HFFc6 (cell line): ENCODE results near the gene FOXO1. TPM values are rescaled to one million over a fixed set of nuclear protein-coding genes. Genes with fewer than 3 reads are reported as not detected.

Source experiments
- DNase-seq: peaks from one replicate; pipeline ENCODE4 v3.0.0-alpha.2; 2018
- H3K27ac Mint-ChIP-seq: 2 replicates; pipeline ENCODE4 v1.8.0; 2020; ENCODE audit warnings: mild to moderate bottlenecking, mixed read lengths
- H3K27me3 Mint-ChIP-seq: 2 replicates; pipeline ENCODE4 v1.8.0; 2021; ENCODE audit warnings: mild to moderate bottlenecking, moderate library complexity, mixed read lengths; ENCODE audit not compliant: insufficient read depth
- H3K36me3 Mint-ChIP-seq: 2 replicates; pipeline ENCODE4 v1.8.0; 2021; ENCODE audit warnings: low read depth, mixed read lengths
- H3K4me1 Mint-ChIP-seq: 2 replicates; pipeline ENCODE4 v1.8.0; 2020; ENCODE audit warnings: low read depth, mixed read lengths
- H3K4me3 Mint-ChIP-seq: 2 replicates; pipeline ENCODE4 v1.8.0; 2020; ENCODE audit warnings: mild to moderate bottlenecking, moderate library complexity, mixed read lengths
- H3K9me3 Mint-ChIP-seq: 2 replicates; pipeline ENCODE4 v1.8.0; 2020; ENCODE audit warnings: mild to moderate bottlenecking, mixed read lengths
- total RNA-seq, 6 experiments: library from RNA; stranded (reverse); fragmentation: NEBNext Ultra II Directional; extraction: Animal tissue kit (Norgen Biotek cat#: 25700); gene quantifications; 2 replicates in 1 of 6; 3 replicates in 5 of 6; pipeline ENCODE4 v1.2.3, GENCODE V29; 2021
- TF ChIP-seq, protein P1 (sequence below): fragments of 200-600 bp; sonication (generic); IDR thresholded peaks from 2 replicates; pipeline ENCODE4 v1.5.0; 2021; ENCODE audit warnings: antibody characterized with exemption, mild to moderate bottlenecking

FOXO1 gene
- total RNA-seq, 6 experiments from 2014 or later, result 0.48 to 1.1 (median 0.63) TPM

DNA sequence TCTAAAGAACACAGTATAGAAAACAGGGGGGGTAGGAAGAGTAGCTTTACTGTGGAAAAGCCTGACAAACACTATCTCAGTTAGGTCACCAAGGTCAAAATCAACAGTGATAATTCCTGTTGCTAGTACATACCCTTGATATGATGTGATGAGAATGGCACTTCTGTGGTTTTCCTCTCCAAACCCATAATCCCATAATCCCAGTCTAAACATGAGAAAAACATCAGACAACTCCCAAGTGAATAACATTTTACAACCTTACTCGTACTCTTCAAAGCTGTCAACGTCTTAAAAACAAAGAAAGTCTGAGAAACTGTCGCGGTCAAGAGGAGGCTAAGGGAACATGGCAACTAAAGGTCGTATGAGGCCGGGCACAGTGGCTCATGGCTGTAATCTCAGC lies 137.6 kb downstream of the FOXO1 start:
- DNase-seq, result no peak
- Mint-ChIP-seq H3K27me3 (no peaks in the 10 kb centered on the region; the same call in 1 of the 2 replicates), H3K27ac (no peak overlapping the region), H3K36me3 (peaks cover 7% of the 10 kb centered on the region; the same call in 1 of the 2 replicates), H3K4me3 (no peak overlapping the region), H3K9me3 (peaks cover 14% of the 10 kb centered on the region), H3K4me1 (no peaks in the 10 kb centered on the region)
- TF ChIP-seq, protein P1, sequence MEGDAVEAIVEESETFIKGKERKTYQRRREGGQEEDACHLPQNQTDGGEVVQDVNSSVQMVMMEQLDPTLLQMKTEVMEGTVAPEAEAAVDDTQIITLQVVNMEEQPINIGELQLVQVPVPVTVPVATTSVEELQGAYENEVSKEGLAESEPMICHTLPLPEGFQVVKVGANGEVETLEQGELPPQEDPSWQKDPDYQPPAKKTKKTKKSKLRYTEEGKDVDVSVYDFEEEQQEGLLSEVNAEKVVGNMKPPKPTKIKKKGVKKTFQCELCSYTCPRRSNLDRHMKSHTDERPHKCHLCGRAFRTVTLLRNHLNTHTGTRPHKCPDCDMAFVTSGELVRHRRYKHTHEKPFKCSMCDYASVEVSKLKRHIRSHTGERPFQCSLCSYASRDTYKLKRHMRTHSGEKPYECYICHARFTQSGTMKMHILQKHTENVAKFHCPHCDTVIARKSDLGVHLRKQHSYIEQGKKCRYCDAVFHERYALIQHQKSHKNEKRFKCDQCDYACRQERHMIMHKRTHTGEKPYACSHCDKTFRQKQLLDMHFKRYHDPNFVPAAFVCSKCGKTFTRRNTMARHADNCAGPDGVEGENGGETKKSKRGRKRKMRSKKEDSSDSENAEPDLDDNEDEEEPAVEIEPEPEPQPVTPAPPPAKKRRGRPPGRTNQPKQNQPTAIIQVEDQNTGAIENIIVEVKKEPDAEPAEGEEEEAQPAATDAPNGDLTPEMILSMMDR, result no peak

DNA sequence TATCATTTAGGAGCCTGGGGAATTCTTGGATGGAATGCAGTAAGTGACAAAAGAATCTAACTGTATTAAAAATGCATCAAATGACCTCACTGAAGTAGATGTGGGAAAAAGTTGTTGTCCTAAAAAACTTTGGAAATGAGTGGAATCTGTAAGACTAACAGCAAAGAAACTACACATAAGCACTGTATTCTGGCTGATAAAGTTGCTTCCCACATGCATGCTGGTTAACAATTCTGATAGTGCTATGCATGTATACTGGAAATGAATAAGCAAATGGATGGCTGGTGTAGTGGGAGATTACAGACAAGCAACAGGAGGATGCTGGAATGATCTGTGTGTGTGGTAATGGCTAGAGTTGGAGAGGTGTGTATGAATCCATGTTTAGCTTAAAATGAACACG lies 138.5 kb downstream of the FOXO1 start:
- Mint-ChIP-seq H3K27me3 (peaks cover 2% of the 10 kb centered on the region; the same call in 1 of the 2 replicates), H3K9me3 (peaks cover 14% of the 10 kb centered on the region), H3K27ac (no peak overlapping the region), H3K4me1 (no peaks in the 10 kb centered on the region), H3K36me3 (peaks cover 7% of the 10 kb centered on the region; the same call in 1 of the 2 replicates), H3K4me3 (no peak overlapping the region)
- TF ChIP-seq, protein P1, result no peak
- no peak for DNase-seq

DNA sequence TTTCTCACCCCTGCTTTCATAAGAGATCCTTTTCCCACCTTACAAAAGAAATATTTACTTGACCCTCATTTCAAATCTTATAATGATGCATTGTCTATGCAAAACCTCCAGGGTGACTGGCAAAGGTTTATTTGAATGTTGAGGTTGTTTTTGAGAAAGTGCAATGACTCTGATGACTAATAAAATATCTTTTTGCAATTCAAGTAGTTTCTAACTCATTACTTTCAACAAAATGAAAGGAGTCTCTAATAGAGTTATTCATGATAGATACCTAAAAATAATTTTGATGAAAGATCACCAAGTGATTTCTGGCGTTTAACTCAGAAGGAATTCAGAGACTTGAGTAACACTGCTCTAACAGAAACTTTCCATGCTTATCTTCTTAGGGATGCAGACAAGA lies 144.2 kb downstream of the FOXO1 start:
- Mint-ChIP-seq H3K4me3 (no peak overlapping the region), H3K9me3 (no peaks in the 10 kb centered on the region; the same call in 1 of the 2 replicates), H3K27me3 (peaks cover 2% of the 10 kb centered on the region; the same call in 1 of the 2 replicates), H3K27ac (no peak overlapping the region), H3K4me1 (no peaks in the 10 kb centered on the region), H3K36me3 (no peaks in the 10 kb centered on the region)
- TF ChIP-seq, protein P1, result no peak
- DNase-seq, result no peak

DNA sequence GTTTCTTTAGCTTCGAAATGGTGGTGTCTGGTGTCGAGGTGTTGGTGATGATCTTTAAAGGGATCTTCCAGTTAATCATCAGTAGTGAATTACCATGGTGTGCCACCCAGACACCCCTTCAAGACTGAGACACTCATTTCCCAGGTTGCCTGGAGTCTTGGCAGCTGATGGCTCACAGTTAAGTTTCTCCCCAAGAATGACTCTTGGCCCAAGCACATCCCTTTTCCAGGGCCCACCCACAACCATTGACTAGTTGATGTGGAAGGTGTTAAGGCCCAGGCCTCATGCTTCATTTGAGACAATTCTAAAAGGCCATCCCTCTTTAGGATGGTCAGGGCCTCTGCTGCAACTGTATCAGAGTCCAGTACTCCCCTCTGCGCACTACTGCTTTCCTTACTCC lies 145.5 kb downstream of the FOXO1 start:
- Mint-ChIP-seq H3K9me3 (peaks cover 1% of the 10 kb centered on the region), H3K4me1 (no peaks in the 10 kb centered on the region), H3K27me3 (peaks cover 2% of the 10 kb centered on the region; the same call in 1 of the 2 replicates), H3K36me3 (no peaks in the 10 kb centered on the region), H3K27ac (no peak overlapping the region), H3K4me3 (no peak overlapping the region)
- TF ChIP-seq, protein P1, result no peak
- DNase-seq, result no peak

DNA sequence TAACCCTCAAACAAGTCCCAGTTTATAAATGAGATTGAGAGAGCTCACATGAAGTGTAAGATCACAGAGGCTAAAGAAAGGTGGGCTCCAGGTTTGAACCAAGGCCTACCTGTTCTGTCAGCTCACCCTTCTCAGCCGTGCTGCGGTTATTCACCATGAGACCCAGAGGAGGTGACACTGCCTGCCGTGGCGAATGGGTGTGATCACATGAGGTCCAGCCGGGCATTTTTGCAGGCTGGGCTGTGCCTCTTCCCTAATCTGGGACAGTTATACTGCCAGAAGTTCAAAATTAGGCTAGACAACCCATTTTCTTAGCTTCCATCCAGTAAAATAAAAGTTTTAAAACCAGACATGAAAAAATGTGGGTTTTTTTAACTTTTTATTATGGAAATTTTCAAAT lies 146.8 kb downstream of the FOXO1 start:
- Mint-ChIP-seq H3K27me3 (peaks cover 2% of the 10 kb centered on the region; the same call in 1 of the 2 replicates), H3K27ac (no peak overlapping the region), H3K9me3 (peaks cover 4% of the 10 kb centered on the region), H3K4me1 (no peaks in the 10 kb centered on the region), H3K36me3 (no peaks in the 10 kb centered on the region), H3K4me3 (no peak overlapping the region)
- no peak for DNase-seq
- TF ChIP-seq, protein P1, result no peak

DNA sequence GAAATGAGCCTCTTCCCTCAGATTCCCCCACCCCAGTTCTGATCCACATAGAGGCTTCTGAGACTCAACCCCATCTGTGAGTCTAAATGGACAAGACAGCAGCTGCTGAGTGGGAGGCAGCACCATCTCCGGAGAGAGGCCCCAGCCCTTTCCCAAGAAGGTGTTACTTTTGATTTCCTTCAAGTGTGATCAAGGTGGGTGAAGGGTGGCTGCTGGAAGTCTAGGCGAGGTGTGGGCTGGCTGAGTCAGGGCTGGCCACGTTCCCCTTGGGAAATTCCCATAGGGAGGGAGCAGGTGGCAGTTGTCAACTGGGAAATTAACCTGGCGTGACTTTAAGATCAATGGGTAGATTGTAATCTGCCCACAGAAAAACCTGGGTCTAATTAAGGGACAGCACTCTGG lies 148.0 kb downstream of the FOXO1 start:
- peaks cover 2% of the 10 kb centered on the region for H3K27me3 Mint-ChIP-seq
- no peaks in the 10 kb centered on the region for H3K4me1 Mint-ChIP-seq

More for the DNA sequence above, 148.0 kb downstream of the FOXO1 start:
- Mint-ChIP-seq H3K4me3 (no peak overlapping the region), H3K9me3 (peaks cover 4% of the 10 kb centered on the region), H3K27ac (no peak overlapping the region), H3K36me3 (no peaks in the 10 kb centered on the region)
- no peak for DNase-seq
- TF ChIP-seq, protein P1, result no peak
